8988T (cell line): ENCODE data around the gene MED13L.
"Not testable (repeated sequence)": the region's sequence is repeated elsewhere in the genome, so short reads cannot be mapped to it uniquely, and the experiment has no call there.

Experiments used
- DNase-seq: peaks from one replicate; pipeline ENCODE4 v3.0.0; 2011

Gene MED13L

DNA sequence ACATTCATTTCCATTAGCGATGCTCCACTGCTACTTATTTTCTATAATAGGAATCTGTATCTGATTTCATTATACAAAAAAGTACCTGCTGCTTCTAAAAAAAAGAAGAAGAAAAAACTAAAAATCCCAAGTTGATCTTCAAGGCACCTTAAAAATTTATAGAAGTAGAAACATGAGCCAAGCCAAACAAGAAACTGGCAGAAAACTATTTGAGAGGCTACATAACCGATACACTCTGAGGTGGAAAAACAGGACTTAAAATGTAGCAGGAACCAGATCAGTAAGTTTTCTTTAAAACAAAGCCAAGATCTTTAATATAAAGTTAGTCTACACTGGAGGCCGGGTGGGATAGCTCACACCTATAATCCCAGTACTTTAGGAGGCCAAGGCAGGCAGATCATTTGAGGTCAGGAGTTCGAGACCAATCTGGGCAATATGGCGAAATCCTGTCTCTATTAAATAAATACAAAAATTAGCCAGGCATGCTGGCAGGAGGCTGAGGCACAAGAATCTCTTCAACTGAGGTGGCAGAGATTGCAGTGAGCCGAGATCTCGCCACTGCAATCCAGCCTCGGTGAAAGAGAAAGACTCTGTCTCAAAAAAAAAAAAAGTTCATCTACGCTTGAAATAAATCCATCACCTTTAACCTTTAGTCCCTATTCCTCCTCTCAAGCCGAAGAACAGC, 278.6 kb downstream of the MED13L start:
- DNase-seq: no peak

DNA sequence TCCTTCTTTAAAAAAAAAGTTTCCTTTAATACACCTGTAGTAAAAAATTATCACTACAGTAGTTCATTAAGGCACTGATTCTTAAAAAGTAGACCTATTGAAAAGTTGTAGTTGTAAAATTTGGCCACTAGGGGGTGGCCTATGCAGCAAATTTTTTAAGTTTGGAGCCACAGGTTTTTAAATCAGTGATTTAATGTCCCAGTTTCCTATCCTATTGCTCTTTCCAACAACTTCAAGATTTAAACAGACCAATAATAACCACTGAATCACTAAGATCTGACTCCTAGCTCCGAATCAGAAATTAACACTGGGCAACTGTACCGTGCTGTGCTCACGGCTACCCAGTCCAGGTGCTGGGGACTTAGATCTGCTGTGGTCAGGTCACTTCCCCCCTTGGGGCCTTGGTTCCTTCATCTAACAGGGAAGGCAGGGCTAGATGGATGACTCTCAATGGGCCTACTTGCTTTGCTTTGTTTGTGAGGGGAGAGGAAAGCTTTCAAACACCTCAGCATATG, 279.3 kb downstream of the MED13L start:
- no peak for DNase-seq

GRCh38 chr12:115993737-115994136, 283.8 kb downstream of the MED13L start:
- no peak for DNase-seq

- DNase-seq: no peak
Measured at GRCh38 chr12:115990241-115990640, 287.3 kb downstream of the MED13L start.

DNA sequence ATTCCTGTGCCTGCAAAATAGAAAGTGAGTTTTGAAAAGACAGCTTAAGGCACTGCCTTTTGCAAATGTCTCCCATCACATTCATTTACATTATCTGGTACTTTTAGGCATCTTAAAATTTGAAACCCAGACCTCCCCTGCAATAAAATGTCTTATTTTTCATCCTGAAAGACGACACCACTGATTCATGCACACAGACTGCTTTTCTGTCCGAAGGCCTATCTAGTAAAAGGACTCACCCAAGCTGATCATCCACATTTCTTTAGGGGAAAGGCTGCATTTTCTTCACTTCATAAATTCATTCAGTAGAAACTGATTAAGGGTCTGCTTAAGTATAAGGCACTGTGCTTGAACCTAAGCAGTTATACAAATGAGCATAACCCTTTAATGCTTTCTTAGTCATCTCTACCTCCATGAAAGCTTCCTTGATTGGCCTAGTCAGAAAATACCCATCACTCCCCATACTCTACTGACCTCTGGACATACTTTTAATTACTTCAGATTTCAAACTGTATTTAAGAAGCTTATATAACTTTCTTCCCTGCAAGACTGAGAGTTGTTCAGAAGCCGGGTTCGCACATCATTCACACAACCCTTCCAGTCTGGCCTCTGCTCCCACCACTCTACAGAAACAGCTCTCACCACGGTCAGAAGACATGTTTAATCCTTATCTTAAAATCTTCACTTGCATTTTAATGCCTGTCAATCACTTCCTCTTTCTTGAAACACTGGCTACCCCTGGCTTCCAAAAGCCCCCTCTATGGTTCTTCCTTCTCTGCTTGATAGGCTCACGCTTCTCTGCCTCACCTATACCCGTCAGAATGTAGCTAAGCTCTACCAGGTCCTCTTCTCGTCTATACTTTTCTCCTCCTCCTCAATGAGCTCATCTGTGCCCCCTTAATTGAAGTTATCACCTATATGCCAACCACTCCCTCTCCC, 288.6 kb downstream of the MED13L start:
- DNase-seq: no peak

DNA sequence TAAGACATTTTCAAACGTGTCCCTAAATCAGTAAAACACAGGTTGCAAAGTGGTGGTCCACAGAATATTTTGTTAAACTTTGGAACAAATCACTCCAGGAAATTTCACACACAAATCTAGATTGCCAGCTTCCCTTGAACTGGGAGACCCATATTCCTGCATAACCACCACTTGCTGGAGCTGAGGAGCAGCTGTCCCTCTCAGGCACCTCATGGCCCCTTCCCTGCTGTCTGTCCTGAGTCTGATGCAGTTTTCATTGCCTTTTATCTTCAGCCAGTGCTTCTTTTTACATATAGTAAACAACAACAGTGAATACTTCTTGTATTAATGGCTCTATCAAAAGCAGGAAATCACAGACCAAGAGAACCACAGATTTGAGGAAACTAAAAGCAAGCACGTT, 289.3 kb downstream of the MED13L start:
- no peak for DNase-seq

DNA sequence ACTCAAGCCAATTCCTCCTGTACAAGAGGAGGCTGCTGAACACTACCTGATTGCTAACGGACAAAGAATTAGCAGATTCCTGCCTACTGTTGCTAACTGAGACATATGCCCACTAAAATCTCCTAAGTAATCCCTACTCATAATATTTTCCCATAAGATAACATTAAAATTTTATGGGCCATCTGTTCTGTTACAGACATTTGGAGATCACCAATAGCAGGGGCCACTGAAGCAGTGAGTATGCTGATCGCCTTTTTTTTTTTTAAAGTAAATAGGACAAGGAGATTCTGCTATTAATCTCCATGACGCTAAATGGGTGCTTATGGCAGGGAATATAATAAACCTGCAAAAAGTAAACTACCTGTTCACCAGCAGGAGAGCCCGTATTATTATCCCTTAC, 292.9 kb downstream of the MED13L start:
- DNase-seq: no peak

DNA sequence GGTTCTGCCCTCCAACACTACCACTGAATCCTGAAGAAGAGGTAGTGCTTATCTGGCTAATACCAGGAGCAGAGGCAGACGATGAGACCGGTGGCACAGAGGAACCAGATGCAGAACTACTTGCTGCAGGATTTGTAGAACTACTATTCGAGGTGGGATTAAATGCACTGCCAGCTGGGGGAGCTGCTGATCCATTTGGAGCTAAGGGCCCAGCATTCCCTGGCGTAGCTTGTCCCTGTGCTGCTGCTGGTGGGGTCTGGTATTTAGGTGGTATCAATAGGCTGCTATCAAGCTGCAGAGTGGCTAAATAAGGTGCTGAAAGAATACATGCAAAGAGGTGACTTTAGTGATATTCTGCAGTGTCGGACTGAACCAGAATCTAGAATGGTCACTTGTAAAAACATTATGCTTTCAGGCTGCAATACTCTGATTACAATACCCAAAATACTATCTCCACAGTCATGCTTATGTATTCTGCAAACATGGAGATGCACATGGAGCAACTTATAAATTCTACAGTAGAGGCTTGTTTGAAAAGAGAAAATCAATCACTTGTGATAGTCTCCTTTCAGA, 294.2 kb downstream of the MED13L start:
- DNase-seq: no peak

- no peak for DNase-seq
Measured at GRCh38 chr12:115980339-115980738, 297.2 kb downstream of the MED13L start.

GRCh38 chr12:115979851-115980250, 297.6 kb downstream of the MED13L start:
- no peak for DNase-seq

- no peak for DNase-seq
Measured at GRCh38 chr12:115979351-115979750, 298.1 kb downstream of the MED13L start.

- not testable (repeated sequence) for DNase-seq
Measured at GRCh38 chr12:115976829-115977228, 300.7 kb downstream of the MED13L start.

DNA sequence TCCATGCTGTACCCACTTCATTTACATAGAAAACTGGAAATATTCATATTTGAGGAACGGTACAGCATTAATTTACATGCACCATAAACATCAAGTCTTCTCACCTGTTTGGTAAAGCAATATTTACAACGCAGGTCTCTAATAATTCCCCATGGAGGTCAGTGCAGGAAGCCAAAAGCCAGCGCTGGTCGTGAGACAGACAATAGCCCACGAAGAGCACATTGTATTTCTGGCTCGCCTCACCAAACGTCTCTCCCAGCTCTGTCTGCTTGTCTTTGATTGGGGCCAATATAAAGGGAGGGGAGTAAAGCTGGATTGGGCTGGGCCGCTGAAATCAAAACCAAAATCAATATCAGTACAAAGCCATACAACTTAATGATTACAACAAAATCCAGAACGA, 302.1 kb downstream of the MED13L start:
- no peak for DNase-seq

DNA sequence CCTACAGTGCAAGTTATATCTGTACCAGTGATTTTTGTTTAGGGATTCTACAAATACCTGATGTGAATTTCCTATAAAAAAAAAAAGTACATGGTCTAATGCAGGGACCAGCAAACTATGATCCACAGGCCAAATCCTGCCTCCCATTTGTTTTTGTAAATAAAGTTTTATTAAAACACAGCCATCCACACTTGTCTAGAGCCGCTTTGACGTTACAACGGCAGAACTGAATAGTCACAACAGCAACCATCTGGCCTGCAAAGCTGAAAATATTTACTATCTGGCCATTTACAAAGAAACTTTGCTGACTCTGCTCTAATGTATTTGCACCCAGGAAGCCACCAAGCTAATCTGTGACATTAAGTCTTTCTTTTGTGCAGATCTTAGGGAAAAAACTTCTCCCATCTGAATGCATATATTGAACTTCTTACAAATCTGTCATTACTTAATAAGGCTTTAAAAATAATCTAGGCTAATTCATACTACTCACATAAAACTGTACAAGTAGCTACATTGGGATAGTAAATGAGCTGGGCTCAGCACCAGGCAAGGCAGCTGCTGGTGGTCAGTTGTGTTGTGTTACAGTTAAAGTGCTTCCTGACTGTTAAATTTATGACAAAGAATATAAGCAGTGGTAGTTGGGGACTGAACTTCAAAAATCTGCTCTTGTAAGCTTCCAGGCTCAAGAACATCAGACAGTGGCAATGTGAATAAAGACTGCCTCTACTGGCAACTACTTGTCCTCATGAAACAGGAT, 303.3 kb downstream of the MED13L start:
- DNase-seq: no peak

GRCh38 chr12:115973066-115973465, 304.4 kb downstream of the MED13L start:
- DNase-seq: no peak

GRCh38 chr12:115972241-115972640, 305.3 kb downstream of the MED13L start:
- DNase-seq: no peak

GRCh38 chr12:115968211-115968610, 309.3 kb downstream of the MED13L start:
- DNase-seq: no peak

GRCh38 chr12:115966376-115966775, 311.1 kb downstream of the MED13L start:
- no peak for DNase-seq

GRCh38 chr12:115964626-115965025, 312.9 kb downstream of the MED13L start:
- no peak for DNase-seq

DNA sequence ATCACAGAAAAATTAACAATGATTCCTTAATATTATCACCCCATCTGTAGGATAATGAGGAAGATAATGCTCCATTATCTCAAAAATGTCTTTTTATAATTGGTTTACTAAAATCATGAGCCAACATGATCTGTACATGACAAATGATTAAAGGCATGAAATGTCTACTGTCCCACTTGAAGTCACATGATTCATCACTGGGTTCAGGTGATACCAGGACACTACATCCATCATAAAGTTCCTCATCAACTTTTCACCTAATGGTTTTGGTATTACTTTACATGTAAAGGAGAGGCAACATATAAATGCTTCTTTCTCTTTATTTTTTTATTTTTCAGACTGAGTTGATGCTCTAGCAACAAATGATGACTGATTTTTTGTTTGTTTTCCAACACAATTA, 313.3 kb downstream of the MED13L start:
- no peak for DNase-seq

DNA sequence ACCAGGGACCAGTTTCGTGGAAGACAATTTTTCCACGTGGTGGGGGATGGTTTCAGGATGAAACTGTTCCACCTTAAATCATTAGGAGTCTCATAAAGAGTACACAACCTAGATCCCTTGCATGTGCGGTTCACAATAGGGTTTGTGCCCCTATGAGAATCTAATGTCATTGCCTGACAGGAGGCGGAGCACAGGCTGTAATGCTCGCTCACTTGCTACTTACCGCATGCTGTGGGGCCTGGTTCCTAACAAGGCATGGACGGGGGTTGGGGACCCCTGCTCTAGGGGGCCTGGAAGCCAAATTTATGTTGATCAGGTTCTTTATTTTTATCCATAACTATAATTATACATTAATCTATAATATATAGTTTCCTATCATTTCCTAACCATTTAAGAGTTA, 315.3 kb downstream of the MED13L start:
- DNase-seq: no peak

GRCh38 chr12:115960868-115961802, 316.4 kb downstream of the MED13L start:
- DNase-seq: no peak
